ENCODE results near the gene PTEN. TPM values are rescaled to one million over a fixed set of nuclear protein-coding genes. Genes with fewer than 3 reads are reported as not detected.

The PTEN gene
- total and polyA plus RNA-seq, 2 experiments from 2014 or later = 32.8 to 128 TPM

- Histone ChIP-seq H2AFZ (no peak overlapping the region), H3K27me3 (no peaks in the 10 kb centered on the region), H3K27ac (no peak overlapping the region), H3K4me3 (no peak overlapping the region), H3K4me1 (ENCODE audit: insufficient read depth) (no peaks in the 10 kb centered on the region), H3K9me2 (replicated peaks; ENCODE audit: insufficient read depth) (no peaks in the 10 kb centered on the region), H4K20me1 (ENCODE audit: insufficient read depth, poor library complexity, severe bottlenecking) (no peaks in the 10 kb centered on the region), H3K9me3 (ENCODE audit: low read depth) (no peaks in the 10 kb centered on the region), H3K36me3 (replicated peaks; ENCODE audit: insufficient read depth, low read depth) (no peaks in the 10 kb centered on the region), H3K79me2 (peaks cover 51% of the 10 kb centered on the region), H3K4me2 (no peak overlapping the region)
- DNase-seq (ENCODE audit: low spot score) = no peak
- WGBS (ENCODE audit: low lambda C conversion rate, missing lambda C conversion rate) = 96% methylated on average over 6 of the region's 6 CpGs
- no peak for TF ChIP-seq EZH2 (IDR thresholded peaks at IDR 0.05; ENCODE audit: borderline replicate concordance)
- TF ChIP-seq CTCF (IDR thresholded peaks at IDR 0.05; ENCODE audit: poor library complexity) = no peak
- no peak for TF ChIP-seq EZH2phosphoT487 (IDR thresholded peaks at IDR 0.05; ENCODE audit: low read depth, severe bottlenecking, unreplicated experiment)
These were observed 76.8 kb downstream of the PTEN start for GRCh38 chr10:87940210-87940609.

GRCh38 chr10:87942884-87943527 lies 79.6 kb downstream of the PTEN start:
- Histone ChIP-seq H4K20me1 (ENCODE audit: insufficient read depth, poor library complexity, severe bottlenecking) (no peaks in the 10 kb centered on the region), H3K27me3 (no peaks in the 10 kb centered on the region), H3K9me3 (ENCODE audit: low read depth) (no peaks in the 10 kb centered on the region), H2AFZ (no peak overlapping the region), H3K79me2 (peaks cover 41% of the 10 kb centered on the region), H3K36me3 (replicated peaks; ENCODE audit: insufficient read depth, low read depth) (no peaks in the 10 kb centered on the region), H3K4me3 (no peak overlapping the region), H3K4me1 (ENCODE audit: insufficient read depth) (no peaks in the 10 kb centered on the region), H3K9me2 (replicated peaks; ENCODE audit: insufficient read depth) (no peaks in the 10 kb centered on the region), H3K4me2 (no peak overlapping the region), H3K27ac (no peak overlapping the region)
- TF ChIP-seq CTCF (IDR thresholded peaks at IDR 0.05; ENCODE audit: poor library complexity) (no peak), EZH2phosphoT487 (IDR thresholded peaks at IDR 0.05; ENCODE audit: low read depth, severe bottlenecking, unreplicated experiment) (no peak), EZH2 (IDR thresholded peaks at IDR 0.05; ENCODE audit: borderline replicate concordance) (no peak)
- 90% methylated on average over 1 of the region's 1 CpG for WGBS (ENCODE audit: low lambda C conversion rate, missing lambda C conversion rate)
- no peak for DNase-seq (ENCODE audit: low spot score)

GRCh38 chr10:87945984-87946383 lies 82.6 kb downstream of the PTEN start:
- H3K4me3 ChIP-seq = no peak overlapping the region
- no peaks in the 10 kb centered on the region for H4K20me1 ChIP-seq (ENCODE audit: insufficient read depth, poor library complexity, severe bottlenecking)
- H3K4me2 ChIP-seq = no peak overlapping the region
- no peak for DNase-seq (ENCODE audit: low spot score)
- no peak overlapping the region for H3K27ac ChIP-seq
- H3K4me1 ChIP-seq (ENCODE audit: insufficient read depth) = no peaks in the 10 kb centered on the region
- H3K27me3 ChIP-seq = no peaks in the 10 kb centered on the region
- no peaks in the 10 kb centered on the region for H3K9me3 ChIP-seq (ENCODE audit: low read depth)
- 94% methylated on average over 6 of the region's 6 CpGs for WGBS (ENCODE audit: low lambda C conversion rate, missing lambda C conversion rate)
- TF ChIP-seq CTCF (IDR thresholded peaks at IDR 0.05; ENCODE audit: poor library complexity) (no peak), EZH2 (IDR thresholded peaks at IDR 0.05; ENCODE audit: borderline replicate concordance) (no peak), EZH2phosphoT487 (IDR thresholded peaks at IDR 0.05; ENCODE audit: low read depth, severe bottlenecking, unreplicated experiment) (no peak)
- no peaks in the 10 kb centered on the region for H3K9me2 ChIP-seq (replicated peaks; ENCODE audit: insufficient read depth)
- H3K79me2 ChIP-seq = peaks cover 26% of the 10 kb centered on the region
- no peak overlapping the region for H2AFZ ChIP-seq
- no peaks in the 10 kb centered on the region for H3K36me3 ChIP-seq (replicated peaks; ENCODE audit: insufficient read depth, low read depth)

Measured in hepatocyte (in vitro differentiated cells).